SU-DHL-6 (cell line): ENCODE measurements around the gene TRAF6.

Source experiments
- H2AFZ ChIP-seq: fragments of 200-600 bp; sonication (generic); 2 replicates; pipeline ENCODE4 v1.6.1; 2014; ENCODE audit warnings: low read depth, mild to moderate bottlenecking, moderate library complexity, mixed read lengths, antibody characterized with exemption, low read length; ENCODE audit not compliant: severe bottlenecking
- H3F3A ChIP-seq: fragments of 200-600 bp; shearing (Covaris generic); 2 replicates; pipeline ENCODE4 v1.6.0; 2016; ENCODE audit warnings: antibody characterized with exemption, mild to moderate bottlenecking; ENCODE audit not compliant: insufficient read depth
- H3K27ac ChIP-seq: fragments of 200-600 bp; sonication (generic); 2 replicates; pipeline ENCODE4 v1.5.1; 2016; ENCODE audit warnings: low read depth, mild to moderate bottlenecking, low read length, moderate library complexity, mixed read lengths
- H3K27me3 ChIP-seq: fragments of 200-600 bp; sonication (generic), shearing (Covaris generic); 2 replicates; pipeline ENCODE4 v1.6.0; 2014; ENCODE audit warnings: mild to moderate bottlenecking, low read length
- H3K36me3 ChIP-seq: fragments of 200-600 bp; sonication (generic); 2 replicates; pipeline ENCODE4 v1.6.1; 2014; ENCODE audit warnings: mild to moderate bottlenecking, low read length, mixed read lengths
- H3K4me2 ChIP-seq: fragments of 300-600, 200-600 bp; shearing (Covaris generic), sonication (generic); 2 replicates; pipeline ENCODE4 v1.6.0; 2014; ENCODE audit warnings: low read length, low read depth, mild to moderate bottlenecking; ENCODE audit not compliant: poor library complexity, severe bottlenecking
- H3K4me3 ChIP-seq: fragments of 200-600 bp; sonication (generic); 2 replicates; pipeline ENCODE4 v1.5.1; 2014; ENCODE audit warnings: antibody characterized with exemption, low read length, mild to moderate bottlenecking, mixed read lengths; ENCODE audit not compliant: insufficient read depth, poor library complexity, severe bottlenecking
- H3K79me2 ChIP-seq: fragments of 200-600 bp; sonication (generic); 2 replicates; pipeline ENCODE4 v1.6.1; 2014; ENCODE audit warnings: mild to moderate bottlenecking, low read length, moderate library complexity; ENCODE audit not compliant: insufficient read depth
- H3K9ac ChIP-seq: fragments of 200-600 bp; sonication (generic); 2 replicates; pipeline ENCODE4 v1.7.0; 2014; ENCODE audit warnings: mild to moderate bottlenecking, low read length
- H3K9me2 ChIP-seq: fragments of 200-600 bp; sonication (generic); replicated peaks from 2 replicates; pipeline ENCODE4 v1.6.1; 2014; ENCODE audit warnings: low read length; ENCODE audit not compliant: insufficient read depth
- H3K9me3 ChIP-seq: fragments of 200-600 bp; sonication (generic); 2 replicates; pipeline ENCODE4 v1.6.1; 2014; ENCODE audit warnings: low read length, mixed read lengths; ENCODE audit not compliant: insufficient read depth
- H4K20me1 ChIP-seq: fragments of 200-600 bp; sonication (generic); 2 replicates; pipeline ENCODE4 v1.6.1; 2014; ENCODE audit warnings: low read depth, mild to moderate bottlenecking, antibody characterized with exemption, low read length, moderate library complexity, mixed read lengths
- CTCF ChIP-seq: fragments of 200-600 bp; sonication (generic); IDR thresholded peaks from one replicate; pipeline ENCODE4 v1.5.1; 2017; ENCODE audit warnings: antibody characterized with exemption, mild to moderate bottlenecking, low read length, moderate library complexity; ENCODE audit not compliant: insufficient read depth, poor library complexity, severe bottlenecking
- EZH2phosphoT487 ChIP-seq: fragments of 200-600 bp; sonication (generic), shearing (Covaris generic); conservative IDR thresholded peaks from 2 replicates; pipeline ENCODE4 v1.6.1; 2018; ENCODE audit warnings: mild to moderate bottlenecking, antibody characterized with exemption, low read length, moderate library complexity, mixed read lengths

TRAF6 gene

GRCh38 chr11:36458129-36458915 lies 51.8 kb downstream of the TRAF6 start:
- Histone ChIP-seq H2AFZ (no peak overlapping the region), H3K27me3 (no peaks in the 10 kb centered on the region), H3K79me2 (no peaks in the 10 kb centered on the region), H3F3A (no peaks in the 10 kb centered on the region), H4K20me1 (no peaks in the 10 kb centered on the region), H3K9ac (no peak overlapping the region), H3K27ac (no peak overlapping the region), H3K4me3 (no peak overlapping the region), H3K4me2 (no peak overlapping the region), H3K36me3 (no peaks in the 10 kb centered on the region), H3K9me3 (no peaks in the 10 kb centered on the region), H3K9me2 (no peaks in the 10 kb centered on the region)
- TF ChIP-seq EZH2phosphoT487 (no peak), CTCF (no peak)

- Histone ChIP-seq H3K36me3 (no peaks in the 10 kb centered on the region), H3K9me2 (no peaks in the 10 kb centered on the region), H3K9ac (no peak overlapping the region), H3F3A (no peaks in the 10 kb centered on the region), H3K9me3 (no peaks in the 10 kb centered on the region), H2AFZ (no peak overlapping the region), H3K4me2 (no peak overlapping the region), H4K20me1 (no peaks in the 10 kb centered on the region), H3K79me2 (no peaks in the 10 kb centered on the region), H3K4me3 (no peak overlapping the region), H3K27ac (no peak overlapping the region), H3K27me3 (no peaks in the 10 kb centered on the region)
- TF ChIP-seq EZH2phosphoT487 (no peak), CTCF (no peak)
Observed at GRCh38 chr11:36456156-36456555, 53.9 kb downstream of the TRAF6 start.

- Histone ChIP-seq H3K36me3 (no peaks in the 10 kb centered on the region), H3K4me3 (no peak overlapping the region), H3K9me2 (no peaks in the 10 kb centered on the region), H3K79me2 (no peaks in the 10 kb centered on the region), H3F3A (no peaks in the 10 kb centered on the region), H3K9ac (no peak overlapping the region), H4K20me1 (no peaks in the 10 kb centered on the region), H3K27me3 (no peaks in the 10 kb centered on the region), H2AFZ (no peak overlapping the region), H3K4me2 (no peak overlapping the region), H3K27ac (no peak overlapping the region), H3K9me3 (no peaks in the 10 kb centered on the region)
- no peak for TF ChIP-seq CTCF
Observed at GRCh38 chr11:36455658-36456111, 54.4 kb downstream of the TRAF6 start.
